GM21367 (cell line): ENCODE data around the gene SEPTIN1.
"Not testable (repeated sequence)": the region's sequence is repeated elsewhere in the genome, so short reads cannot be mapped to it uniquely, and the experiment has no call there.

Source experiments
- ATAC-seq: cut with Tn5 transposase; IDR thresholded peaks from one replicate; pipeline ENCODE4 v1.9.1; 2021; ENCODE audit not compliant: unreplicated experiment

Gene SEPTIN1

DNA sequence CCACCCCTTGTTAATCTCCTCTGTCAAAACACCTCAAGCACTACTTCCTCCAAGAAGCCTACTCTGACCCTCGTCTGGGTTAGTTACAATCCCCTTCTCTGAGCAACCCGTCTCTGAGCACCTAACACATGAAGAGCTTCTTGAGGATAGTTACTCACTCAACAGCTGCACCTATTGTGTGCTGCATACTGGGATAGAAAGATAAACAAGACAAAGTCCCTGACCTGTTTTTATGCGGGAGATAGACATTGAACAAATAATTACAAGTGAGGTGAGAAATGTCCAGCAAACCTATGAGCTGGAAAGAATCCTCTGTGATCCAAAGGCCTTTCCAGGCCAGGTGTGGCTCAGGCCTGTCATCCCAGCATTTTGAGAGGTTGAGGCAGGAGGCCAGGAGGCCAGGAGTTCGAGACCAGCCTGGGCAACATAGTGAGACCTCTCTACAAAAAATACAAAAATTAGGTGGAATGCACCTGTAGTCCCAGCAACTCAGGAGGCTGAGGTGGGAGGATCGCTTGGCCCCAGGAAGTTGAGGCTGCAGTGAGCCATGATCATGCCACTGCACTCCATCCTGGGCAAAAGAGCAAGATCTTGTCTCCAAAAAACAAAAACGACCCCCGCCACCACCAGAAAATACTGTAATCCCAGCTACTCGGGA, 19.5 kb upstream of the SEPTIN1 start:
- no peak for ATAC-seq

DNA sequence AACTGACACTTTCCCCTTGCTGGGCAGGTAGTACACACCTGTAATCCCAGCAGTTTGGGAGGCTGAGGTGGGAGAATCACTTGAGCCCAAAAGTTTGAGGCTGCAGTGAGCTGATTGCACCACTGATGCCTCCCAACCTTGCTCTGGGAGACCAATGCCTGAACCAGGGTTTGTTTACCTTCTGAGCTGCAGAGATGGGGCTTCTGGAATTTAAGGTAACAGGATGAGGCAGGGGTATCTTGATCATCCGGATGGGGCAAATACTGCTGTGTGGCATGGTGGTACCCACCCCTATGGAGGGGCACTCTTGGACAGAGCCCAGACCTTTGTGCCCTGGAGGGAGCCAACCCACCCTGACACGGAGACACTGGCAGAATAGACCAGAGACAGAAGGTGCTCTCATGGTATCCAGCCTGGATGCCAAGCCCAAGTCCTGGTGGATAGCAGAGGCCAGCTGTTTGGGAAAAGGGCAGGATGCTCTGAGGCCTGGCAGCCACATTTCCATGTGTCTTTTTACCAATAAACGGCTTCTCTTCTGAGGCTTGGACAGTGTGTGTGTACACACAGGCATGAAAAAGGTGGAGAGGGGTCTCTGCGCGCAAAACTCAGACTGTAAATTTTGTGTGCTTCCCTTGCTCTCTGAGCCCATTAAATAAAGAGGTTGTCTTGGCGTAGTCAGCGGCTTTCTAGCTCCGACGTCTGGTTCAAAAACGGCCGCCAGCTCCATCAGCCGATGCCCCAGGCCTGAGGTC, 17.2 kb upstream of the SEPTIN1 start:
- ATAC-seq: no peak

DNA sequence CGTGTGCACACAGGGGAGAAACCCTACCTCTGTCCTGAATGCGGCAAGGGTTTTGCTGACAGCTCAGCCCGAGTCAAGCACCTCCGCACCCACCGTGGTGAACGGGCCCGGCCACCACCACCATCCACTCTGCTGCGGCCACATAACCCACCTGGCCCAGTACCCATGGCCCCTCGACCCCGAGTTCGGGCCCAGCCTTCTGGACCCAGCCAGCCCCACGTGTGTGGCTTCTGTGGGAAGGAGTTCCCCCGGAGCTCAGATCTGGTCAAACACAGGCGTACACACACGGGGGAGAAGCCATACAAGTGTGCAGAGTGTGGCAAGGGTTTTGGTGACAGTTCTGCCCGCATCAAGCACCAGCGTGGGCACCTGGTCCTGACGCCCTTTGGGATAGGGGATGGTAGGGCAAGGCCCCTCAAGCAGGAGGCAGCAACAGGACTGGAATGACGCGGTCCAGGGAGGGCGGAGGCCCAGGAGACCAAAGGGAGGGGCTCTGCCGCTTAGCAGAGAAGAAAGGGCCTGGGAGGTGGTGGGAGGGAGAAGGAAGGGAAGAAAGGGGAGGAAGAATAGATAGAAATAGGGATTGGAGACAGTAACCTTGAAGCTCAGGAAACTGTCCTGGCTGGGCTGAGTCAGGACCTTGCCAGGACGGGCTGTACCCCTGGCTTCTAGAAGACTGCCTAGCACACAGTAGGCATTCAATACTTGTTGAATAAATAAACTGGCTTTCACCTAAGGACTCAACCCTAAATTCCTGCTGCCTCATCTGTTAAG, 16.5 kb upstream of the SEPTIN1 start:
- ATAC-seq: no peak

DNA sequence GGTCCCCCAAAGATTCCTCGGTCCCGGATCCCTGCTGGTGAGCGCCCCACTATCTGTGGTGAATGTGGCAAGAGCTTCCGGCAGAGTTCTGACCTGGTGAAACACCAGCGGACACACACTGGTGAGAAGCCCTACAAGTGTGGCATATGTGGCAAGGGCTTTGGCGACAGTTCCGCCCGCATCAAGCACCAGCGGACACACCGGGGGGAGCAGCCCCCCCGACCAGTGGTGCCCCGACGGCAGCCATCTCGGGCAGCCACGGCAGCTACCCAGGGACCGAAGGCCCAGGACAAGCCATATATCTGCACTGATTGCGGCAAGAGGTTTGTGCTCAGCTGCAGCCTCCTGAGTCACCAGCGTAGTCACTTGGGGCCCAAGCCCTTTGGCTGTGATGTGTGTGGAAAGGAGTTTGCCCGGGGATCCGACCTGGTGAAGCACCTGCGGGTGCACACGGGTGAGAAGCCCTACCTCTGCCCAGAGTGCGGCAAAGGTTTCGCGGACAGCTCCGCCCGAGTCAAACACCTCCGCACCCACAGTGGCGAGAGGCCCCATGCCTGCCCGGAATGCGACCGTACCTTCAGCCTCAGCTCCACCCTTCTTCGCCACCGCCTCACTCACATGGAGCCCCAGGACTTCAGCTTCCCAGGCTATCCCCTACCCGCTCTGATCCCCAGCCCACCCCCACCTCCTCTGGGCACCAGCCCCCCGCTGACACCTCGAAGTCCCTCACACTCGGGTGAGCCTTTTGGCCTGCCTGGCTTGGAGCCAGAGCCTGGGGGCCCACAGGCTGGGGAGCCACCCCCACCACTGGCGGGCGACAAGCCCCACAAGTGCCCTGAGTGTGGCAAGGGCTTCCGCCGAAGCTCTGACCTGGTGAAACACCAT, 15.7 kb upstream of the SEPTIN1 start:
- ATAC-seq: no peak

DNA sequence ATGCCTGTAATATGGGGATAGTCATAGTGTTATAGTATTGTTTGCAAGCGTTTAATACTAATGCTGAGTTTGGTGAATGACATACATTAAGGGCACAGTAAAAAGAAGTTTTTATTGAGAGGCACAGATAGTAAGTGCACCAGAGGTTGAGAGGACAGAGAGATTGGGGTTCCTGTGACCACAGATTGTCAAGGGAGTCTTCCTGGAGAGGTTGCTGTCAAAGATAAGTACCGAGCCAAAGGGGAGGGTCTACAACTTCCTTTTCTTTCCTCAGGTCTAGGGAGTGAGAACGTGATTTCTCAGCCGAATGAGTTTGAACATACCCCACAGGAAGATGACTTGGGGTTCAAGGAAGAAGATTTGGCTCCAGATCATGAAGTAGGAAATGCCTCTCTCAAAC, 14.7 kb upstream of the SEPTIN1 start:
- no peak for ATAC-seq

DNA sequence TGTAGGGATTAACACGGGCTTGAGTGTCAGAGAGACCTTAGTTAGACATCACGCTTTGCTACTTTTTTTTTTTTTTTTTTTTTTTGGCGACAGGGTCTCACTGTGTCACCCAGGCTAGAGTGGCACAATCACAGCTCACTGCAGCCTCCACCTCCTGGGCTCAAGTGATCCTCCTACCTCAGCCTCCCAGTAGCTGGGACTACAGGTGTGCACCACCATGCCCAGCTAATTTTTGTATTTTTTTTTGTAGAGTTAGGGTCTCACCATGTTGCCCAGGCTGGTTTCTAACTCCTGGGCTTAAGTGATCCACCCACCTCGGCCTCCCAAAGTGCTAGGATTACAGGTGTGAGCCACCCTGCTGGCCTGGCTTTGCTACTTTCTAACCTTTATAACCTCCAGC, 14.3 kb upstream of the SEPTIN1 start:
- not testable (repeated sequence) for ATAC-seq

DNA sequence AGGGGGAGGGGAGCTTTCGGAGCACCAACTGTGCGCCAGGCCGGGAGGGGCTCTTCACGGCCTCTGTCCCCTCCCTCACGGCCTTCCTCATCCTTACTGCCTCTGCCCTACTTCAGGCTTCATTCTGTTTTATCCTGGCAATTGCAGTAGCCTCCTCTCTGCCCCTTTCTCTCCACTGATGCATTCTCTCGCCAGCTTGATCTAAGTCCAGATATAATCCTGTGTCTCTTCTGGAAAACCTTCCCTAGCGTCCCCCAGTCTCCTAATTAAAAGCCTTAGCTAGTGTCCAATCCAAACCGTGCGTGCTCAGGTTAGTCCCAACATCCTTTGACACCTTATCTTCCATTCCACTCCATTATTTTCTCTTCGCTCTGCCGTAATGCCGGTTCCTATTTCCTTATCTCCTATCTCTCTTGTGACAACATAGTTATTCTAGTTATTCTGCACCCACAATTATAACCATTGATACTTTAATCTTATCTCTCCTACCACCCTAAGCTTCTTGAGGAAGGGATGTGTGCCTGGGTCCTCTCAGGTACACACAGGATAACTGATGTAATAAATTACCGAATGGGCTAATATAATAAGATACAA, 13.7 kb upstream of the SEPTIN1 start:
- ATAC-seq: no peak

DNA sequence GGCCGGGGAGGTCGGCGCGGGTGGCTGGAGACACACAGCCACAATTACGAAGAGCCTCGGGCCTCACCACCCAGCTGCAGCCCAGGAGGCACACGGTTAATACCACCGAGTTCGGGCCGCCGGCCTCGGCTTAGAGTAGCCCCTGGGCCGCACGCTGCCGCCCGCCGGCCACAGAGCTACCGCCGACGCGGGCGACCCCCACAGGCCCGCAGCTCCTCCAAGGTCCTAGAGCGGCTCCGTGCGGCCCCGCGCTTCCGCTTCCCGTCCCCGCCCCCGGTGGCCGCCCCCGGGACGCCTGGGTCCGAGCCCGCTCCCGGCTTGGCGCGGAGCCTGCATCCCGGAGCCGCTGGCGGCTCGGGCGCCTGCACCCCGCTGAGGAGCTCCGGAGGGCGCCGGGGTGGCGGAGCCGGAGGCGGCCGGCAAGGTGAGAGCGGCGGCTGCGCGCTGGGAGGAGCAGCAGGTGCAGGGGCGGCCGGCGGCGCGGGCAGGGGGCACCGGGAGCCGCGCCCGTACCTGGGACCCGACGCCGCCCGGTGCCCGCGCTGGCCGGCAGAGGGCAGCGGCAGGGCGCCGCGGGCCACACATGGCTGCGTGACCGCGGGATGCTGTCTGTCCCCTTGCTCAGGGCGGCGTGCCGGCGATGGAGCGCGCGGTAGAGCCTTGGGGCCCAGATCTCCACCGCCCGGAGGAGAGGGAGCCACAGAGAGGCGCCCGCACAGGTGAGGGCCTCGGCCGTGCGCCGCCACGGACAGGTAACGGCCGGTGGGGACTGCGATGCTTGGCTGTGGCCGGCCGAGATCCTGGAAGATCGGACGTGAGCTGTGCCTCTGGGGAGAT, 13.0 kb upstream of the SEPTIN1 start, which contains the start of gene ZNF48:
Gene ZNF48, plus strand, starts transcription at position 266 of the 837 bp plus-strand sequence. Its CDS starts 375 bp downstream, at position 641.
- no peak for ATAC-seq

DNA sequence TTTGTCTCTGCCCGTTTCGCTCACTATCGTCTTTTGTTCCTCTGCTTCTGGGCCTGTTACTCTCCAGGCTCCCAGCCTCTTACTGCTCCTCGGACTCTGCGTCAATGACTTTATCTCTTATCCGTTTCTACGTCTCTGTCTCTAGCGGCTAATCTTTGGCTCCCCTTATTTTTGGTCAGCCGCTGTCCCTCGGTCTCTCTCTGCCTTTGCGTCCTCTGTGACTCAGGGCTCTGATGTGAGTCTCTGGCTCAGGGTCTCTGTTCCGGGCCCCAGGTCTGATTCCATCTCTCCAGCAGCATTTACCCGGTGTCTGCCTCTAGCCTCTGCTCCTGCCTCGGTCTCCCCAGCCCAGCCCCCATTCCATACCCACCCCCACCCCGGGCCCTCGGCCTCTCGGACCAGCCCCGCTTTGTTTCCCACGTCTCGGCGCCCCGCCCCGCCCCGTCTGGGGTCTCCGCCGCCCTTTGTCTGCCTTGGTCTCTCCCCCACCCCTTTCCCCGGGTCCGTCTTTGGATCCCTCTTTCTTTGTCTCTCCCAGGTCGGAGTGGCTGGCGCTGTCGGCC, 12.3 kb upstream of the SEPTIN1 start:
- ATAC-seq: no peak

DNA sequence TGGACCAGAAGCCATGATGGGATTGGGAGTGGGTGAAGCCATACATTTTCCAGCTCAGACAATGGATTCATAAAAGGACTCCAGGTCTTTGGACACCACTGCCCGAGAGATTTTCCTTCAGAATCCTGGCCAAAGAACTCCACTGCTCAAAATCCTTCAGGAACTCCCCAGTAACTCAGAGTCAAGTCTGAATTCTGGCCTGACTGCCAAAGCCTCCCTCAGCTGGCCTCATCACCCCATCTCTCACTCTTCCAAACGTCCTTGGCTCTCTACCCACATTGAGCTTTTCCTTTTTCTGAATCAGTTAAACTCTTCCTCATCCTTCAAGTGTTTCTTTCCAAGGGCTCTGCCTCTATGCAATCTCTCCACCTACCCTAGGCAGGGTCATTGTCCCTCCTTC, 1.2 kb upstream of the SEPTIN1 start:
- ATAC-seq: no peak

DNA sequence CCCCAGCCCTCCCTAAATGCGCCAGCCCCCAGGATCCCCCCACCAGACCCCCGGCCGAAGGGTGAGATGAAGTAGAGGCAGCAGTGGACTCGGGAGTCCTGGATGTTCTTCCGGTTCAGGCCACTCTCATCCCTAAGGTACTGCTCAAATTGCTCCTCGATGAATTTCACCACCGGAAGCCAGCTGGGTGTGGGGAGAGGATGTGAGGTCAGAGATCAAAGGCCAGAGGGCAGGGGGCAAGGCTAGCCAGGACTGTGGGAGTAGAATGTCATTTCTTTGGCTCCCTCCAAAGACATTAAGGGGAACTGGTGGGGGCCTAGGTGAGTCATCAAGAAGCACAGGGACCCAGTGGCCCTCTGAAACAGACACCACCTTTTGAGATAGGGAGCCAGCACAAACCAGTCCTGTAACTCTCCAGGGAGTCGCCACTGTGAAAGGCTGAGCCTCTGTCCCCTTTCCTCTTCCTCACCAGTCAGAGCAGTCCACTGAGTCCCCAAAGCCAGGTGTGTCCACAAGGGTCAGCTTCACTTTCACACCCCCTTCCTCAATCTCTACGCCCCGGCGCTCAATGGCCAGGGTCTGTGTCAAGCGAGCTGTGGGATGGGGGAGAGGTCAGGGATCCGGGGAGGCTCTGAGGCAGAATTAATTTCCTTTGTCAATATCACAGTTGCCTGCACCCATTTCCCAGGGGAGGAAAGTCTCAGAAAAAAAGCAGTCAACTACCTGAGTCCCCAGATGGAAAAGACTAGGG, 895 bp downstream of the SEPTIN1 start:
- ATAC-seq: no peak

DNA sequence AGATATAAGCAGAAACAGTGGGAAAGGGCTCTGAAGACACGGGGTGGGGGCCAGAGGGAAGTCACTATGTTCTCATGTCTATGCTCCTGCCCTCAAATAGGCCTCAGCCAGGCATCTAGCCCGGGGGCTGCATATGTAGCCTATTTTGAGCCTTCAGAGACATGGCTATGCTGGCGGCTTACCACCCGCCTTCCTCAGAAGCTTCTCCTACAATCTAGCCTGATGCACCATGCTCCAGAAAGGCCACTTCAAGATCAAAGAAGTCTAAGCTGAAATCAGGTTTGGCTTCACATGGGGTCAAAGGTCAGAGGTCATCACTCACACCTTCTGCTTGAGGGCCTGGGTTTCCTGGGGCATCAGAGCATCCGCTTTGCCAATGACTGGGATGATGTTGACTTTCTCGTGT, 1.6 kb downstream of the SEPTIN1 start:
- ATAC-seq: no peak

DNA sequence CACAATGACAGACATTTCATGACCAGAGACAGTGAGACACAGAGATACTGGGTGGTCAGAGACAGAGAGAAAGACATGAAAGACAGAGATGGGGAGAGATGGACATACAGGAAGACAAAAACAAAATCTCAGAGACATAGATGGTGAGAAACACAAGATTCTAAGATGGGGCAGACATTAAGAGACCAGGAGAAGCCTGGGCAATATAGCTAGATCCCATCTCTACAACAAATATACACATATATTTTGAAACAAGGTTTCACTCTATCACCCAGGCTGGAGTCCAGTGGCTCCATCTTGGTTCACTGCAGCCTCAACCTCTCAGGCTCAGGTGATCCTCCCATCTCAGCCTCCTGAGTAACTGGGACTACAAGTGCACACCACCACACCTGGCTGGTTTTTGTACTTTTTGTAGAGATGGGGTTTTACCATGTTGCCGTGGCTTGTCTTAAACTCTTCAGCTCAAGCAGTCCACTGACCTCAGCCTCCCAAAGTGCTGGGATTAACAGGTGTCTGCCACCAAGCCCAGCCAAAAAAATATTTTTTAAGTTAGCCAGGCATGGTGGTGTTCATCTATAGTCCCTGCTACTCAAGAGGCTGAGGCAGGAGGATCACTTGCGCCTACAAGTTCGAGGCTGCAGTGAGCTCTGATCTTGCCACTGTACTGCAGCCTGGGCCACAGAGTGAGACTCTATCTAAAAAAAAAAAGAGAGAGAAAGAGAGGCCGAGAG, 2.1 kb downstream of the SEPTIN1 start:
- ATAC-seq: no peak

DNA sequence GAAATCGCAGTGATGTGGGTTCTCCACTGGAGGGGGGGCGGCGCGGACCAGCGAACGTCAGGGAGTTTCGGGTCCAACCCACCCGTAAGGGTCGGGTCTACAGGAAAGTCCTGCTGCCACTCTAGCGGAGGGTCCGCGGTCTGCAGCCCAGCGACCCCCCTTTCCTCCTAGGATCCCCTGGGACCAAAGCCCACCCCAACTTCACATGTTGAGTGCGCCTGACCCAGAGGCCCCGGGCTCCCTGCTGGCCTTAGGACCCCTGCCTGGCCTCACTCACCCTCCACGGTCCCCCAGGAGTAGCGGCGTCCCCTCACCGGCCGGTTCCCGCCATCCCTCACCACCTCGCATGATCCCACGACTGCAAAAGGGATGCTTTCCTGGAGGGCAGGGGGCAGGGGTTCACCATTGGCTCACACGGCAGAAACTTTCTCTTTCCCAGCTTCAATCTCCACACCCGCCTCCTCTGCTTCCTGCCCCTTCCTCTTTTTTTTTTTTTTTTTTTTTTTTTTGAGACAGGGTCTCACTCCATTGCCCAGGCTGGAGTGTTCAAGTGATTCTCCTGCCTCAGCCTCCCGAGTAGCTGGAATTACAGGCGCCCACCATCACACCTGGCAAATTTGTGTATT, 3.1 kb downstream of the SEPTIN1 start:
- no peak for ATAC-seq

DNA sequence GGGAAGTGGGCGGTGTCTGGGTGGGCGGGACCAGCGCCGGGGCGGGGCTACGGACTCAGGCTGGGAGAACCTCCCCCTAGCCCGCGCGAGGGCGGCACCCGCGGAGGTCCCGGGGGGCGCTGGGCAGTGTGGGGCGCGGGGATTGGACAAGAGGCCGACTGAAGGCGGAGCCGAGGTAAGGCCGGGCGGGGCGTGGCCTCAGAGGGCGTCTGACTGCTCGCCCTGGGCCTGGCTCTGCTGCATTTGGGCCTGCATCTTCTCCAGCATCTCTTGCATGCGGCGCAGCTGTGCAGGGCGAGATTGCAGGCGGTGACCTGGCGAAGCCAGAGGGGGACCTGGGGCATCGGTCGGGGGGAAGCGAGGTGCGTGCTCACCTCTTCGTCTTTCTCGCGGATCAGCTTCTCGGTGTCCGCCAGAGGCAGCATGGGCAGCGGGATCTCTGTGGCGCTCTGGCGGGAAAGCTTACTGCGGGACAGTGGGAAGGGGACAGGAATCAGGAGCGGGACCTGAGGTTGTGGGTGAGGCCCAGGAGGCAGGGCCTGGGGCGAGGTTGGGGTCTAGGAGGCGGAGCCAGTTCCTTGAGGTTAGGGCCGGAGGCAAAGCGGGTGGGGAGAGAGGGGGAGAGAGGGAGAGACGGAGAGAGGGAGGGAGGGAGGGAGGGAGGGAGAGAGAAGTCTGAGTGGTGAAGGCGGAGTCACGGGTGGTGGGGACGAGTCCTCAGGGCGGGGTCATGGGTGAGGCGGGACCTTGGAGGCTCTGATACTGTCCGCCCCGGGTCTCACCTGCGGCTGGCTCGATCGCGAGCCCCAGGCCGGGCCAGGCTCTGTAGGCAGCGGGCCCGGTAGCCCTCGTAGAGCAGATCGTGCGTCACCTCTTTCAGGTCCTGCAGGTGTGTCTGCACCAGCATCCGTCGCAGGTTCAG, 3.9 kb downstream of the SEPTIN1 start:
- ATAC-seq: peak; percentile 72

DNA sequence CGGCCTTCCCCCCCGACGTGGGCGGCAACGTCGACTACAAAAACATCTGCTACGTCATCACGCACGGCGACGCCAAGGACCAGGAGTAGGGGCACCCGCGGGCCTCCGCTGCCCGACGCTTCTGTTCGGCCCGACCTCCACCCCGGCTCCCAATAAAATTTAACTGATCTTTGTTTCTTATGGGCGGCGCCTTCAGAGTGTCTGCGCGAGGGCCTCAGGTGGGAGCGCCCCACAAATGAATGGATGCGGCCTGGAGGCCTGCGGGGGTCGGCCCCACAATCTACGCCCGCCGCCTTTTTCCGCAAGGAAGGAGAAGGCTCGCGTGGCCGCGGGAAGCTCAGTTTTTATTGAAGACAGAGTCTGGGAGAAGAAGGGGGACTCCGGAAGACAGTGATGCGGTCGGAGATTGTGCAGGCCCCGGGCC, 4.5 kb downstream of the SEPTIN1 start:
- no peak for ATAC-seq
